HepG2 (cell line): ENCODE data around the gene DAB1. TPM values are rescaled to one million over a fixed set of nuclear protein-coding genes. Genes with fewer than 3 reads are reported as not detected.

Experiments
- ATAC-seq: fragments of 200-7000 bp; cut with Tn5 transposase; 3 replicates; pipeline ENCODE4 v1.9.1; 2020; ENCODE audit warnings: mild to moderate bottlenecking, moderate library complexity
- BruUV-seq: library from RNA; stranded (reverse); fragments of 400-500 nt; replicated peaks from 2 replicates; lab custom pipeline; 2021; lab: Mats Ljungman, UMichigan
- CTCF ChIA-PET: fragments of 300-600 bp; formaldehyde crosslinking; extraction: SDS; loops from one replicate; lab custom pipeline; 2021; ENCODE audit warnings: low total read pairs, inconsistent platforms, low intra/inter-chr PET ratio; lab: Yijun Ruan, JAX
- POLR2A ChIA-PET: fragments of 350-600 bp; sonication (Branson Sonifier 250); formaldehyde crosslinking; loops from one replicate; lab custom pipeline; 2020; ENCODE audit warnings: antibody characterized with exemption, inconsistent platforms; lab: Yijun Ruan, JAX
- DNase-seq: peaks from one replicate; pipeline ENCODE4 v3.0.0-alpha.2; 2015; ENCODE audit warnings: low spot score
- FAIRE-seq: peaks from 3 replicates; lab custom pipeline; 2011; peaks lifted over from hg19 to GRCh38; lab: Jason Lieb, UNC
- H2AFZ ChIP-seq: one replicate; pipeline ENCODE4 v1.6.1; 2011; ENCODE audit warnings: low read length, inconsistent platforms
- H3K27ac ChIP-seq: fragments of 300-600 bp; 3 replicates; pipeline ENCODE4 v1.8.0; 2011; ENCODE audit warnings: mixed run types, mild to moderate bottlenecking, mixed read lengths, low read length, inconsistent platforms; ENCODE audit not compliant: insufficient read depth; ENCODE audit errors: extremely low read length
- H3K27me3 ChIP-seq, 2 experiments: fragments of 200-600 bp in 1 of 2; 2 replicates in 1 of 2; 3 replicates in 1 of 2; pipeline versions ENCODE4 v1.6.0 to v1.8.0; 2011; ENCODE audit warnings: low read length in 2 of 2, mild to moderate bottlenecking in 2 of 2, moderate library complexity in 2 of 2, inconsistent platforms in 1 of 2; ENCODE audit not compliant: insufficient read depth in 2 of 2, control insufficient read depth in 1 of 2
- H3K36me3 ChIP-seq, 2 experiments: fragments of 200-600 bp in 1 of 2; replicated peaks in 1 of 2; 2 replicates in 1 of 2; 3 replicates in 1 of 2; pipeline versions ENCODE4 v1.5.1 to v1.8.0; 2011; ENCODE audit warnings: low read length in 2 of 2, inconsistent platforms in 1 of 2; ENCODE audit not compliant: insufficient read depth in 2 of 2, control insufficient read depth in 1 of 2
- H3K4me1 ChIP-seq: 2 replicates; pipeline ENCODE4 v1.5.1; 2012; ENCODE audit warnings: low read length, inconsistent platforms; ENCODE audit not compliant: insufficient read depth
- H3K4me2 ChIP-seq: 2 replicates; pipeline ENCODE4 v1.6.0; 2011; ENCODE audit warnings: low read depth, low read length, inconsistent platforms
- H3K4me3 ChIP-seq, 3 experiments: fragments of 200-600 bp in 1 of 3; sonication (generic), shearing (Covaris generic) in 1 of 3; replicated peaks in 1 of 3; 2 replicates each; pipeline ENCODE4 v1.5.1; 2011 to 2016; ENCODE audit warnings: low read length in 3 of 3, inconsistent platforms in 2 of 3, low read depth in 2 of 3, mild to moderate bottlenecking in 2 of 3, control low read depth in 1 of 3, mixed read lengths in 1 of 3; ENCODE audit not compliant: insufficient read depth in 1 of 3
- H3K79me2 ChIP-seq: one replicate; pipeline ENCODE4 v1.6.1; 2011; ENCODE audit warnings: low read length, inconsistent platforms; ENCODE audit not compliant: insufficient read depth
- H3K9ac ChIP-seq: 2 replicates; pipeline ENCODE4 v1.6.0; 2011; ENCODE audit warnings: mild to moderate bottlenecking, low read depth, low read length, inconsistent platforms; ENCODE audit not compliant: insufficient read depth
- H3K9me3 ChIP-seq: 2 replicates; pipeline ENCODE4 v1.5.1; 2012; ENCODE audit warnings: mild to moderate bottlenecking, low read length
- H4K20me1 ChIP-seq: 2 replicates; pipeline ENCODE4 v1.6.0; 2011; ENCODE audit warnings: inconsistent platforms, mild to moderate bottlenecking, low read length, moderate library complexity; ENCODE audit not compliant: insufficient read depth
- FOXK1 ChIP-seq: sonication (generic); formaldehyde crosslinking; IDR thresholded peaks from 2 replicates; pipeline ENCODE4 v1.4.0; 2020; ENCODE audit warnings: low read depth, missing genetic modification reagents, borderline replicate concordance
- FOXP1 ChIP-seq, 2 experiments: fragments of 450-650 bp in 1 of 2; IDR thresholded peaks; 2 replicates each; pipeline ENCODE4 v1.6.1; 2017 to 2018; ENCODE audit warnings: antibody characterized with exemption in 1 of 2
- GABPB1 ChIP-seq: IDR thresholded peaks from 2 replicates; pipeline ENCODE4 v1.6.1; 2016; ENCODE audit warnings: mild to moderate bottlenecking, missing genetic modification reagents, moderate library complexity, missing compliant biosample characterization
- HNRNPLL ChIP-seq: fragments of 200-400 bp; formaldehyde crosslinking; IDR thresholded peaks from 2 replicates; pipeline ENCODE4 v1.6.1; 2017; ENCODE audit warnings: mild to moderate bottlenecking, low read depth, low read length; ENCODE audit not compliant: poor library complexity, severe bottlenecking
- KLF13 ChIP-seq: sonication (generic); formaldehyde crosslinking; IDR thresholded peaks from 2 replicates; pipeline ENCODE4 v1.4.0; 2020; ENCODE audit warnings: mild to moderate bottlenecking, missing genetic modification reagents
- MAZ ChIP-seq, 2 experiments: sonication (generic) in 1 of 2; formaldehyde crosslinking in 1 of 2; IDR thresholded peaks; 2 replicates each; pipeline versions ENCODE4 v1.5.0 to v1.6.1; 2012 to 2020; ENCODE audit warnings: low read depth in 2 of 2, mild to moderate bottlenecking in 2 of 2, borderline replicate concordance in 1 of 2, improper control_type of control experiment in 1 of 2, low read length in 1 of 2, missing genetic modification reagents in 1 of 2, moderate library complexity in 1 of 2
- NAIF1 ChIP-seq: sonication (generic); formaldehyde crosslinking; IDR thresholded peaks from 2 replicates; pipeline ENCODE4 v1.5.0; 2020; ENCODE audit warnings: mild to moderate bottlenecking, missing genetic modification reagents, borderline replicate concordance
- NRL ChIP-seq: sonication (generic); formaldehyde crosslinking; IDR thresholded peaks from 2 replicates; pipeline ENCODE4 v1.5.0; 2020; ENCODE audit warnings: missing genetic modification reagents, mild to moderate bottlenecking, moderate library complexity, borderline replicate concordance
- PAXIP1 ChIP-seq: sonication (generic); formaldehyde crosslinking; conservative IDR thresholded peaks from 2 replicates; pipeline ENCODE4 v1.4.0; 2020; ENCODE audit warnings: mild to moderate bottlenecking, missing genetic modification reagents, moderate library complexity
- SNAI1 ChIP-seq: sonication (generic); formaldehyde crosslinking; IDR thresholded peaks from 2 replicates; pipeline ENCODE4 v1.5.0; 2020; ENCODE audit warnings: mild to moderate bottlenecking, missing genetic modification reagents, borderline replicate concordance
- TEAD3 ChIP-seq: optimal IDR thresholded peaks from 2 replicates; pipeline ENCODE3; 2016; ENCODE audit warnings: borderline replicate concordance
- THAP7 ChIP-seq: sonication (generic); formaldehyde crosslinking; IDR thresholded peaks from 2 replicates; pipeline ENCODE4 v1.8.1; 2023; ENCODE audit warnings: mild to moderate bottlenecking, missing genetic modification reagents
- ZFP36L1 ChIP-seq: sonication (generic); formaldehyde crosslinking; IDR thresholded peaks from 2 replicates; pipeline ENCODE4 v1.8.0; 2022; ENCODE audit warnings: mild to moderate bottlenecking, missing genetic modification reagents, moderate library complexity
- ZNF326 ChIP-seq: sonication (generic); formaldehyde crosslinking; IDR thresholded peaks from 2 replicates; pipeline ENCODE4 v1.4.0; 2020; ENCODE audit warnings: missing genetic modification reagents, borderline replicate concordance
- ZNF576 ChIP-seq: sonication (generic); formaldehyde crosslinking; IDR thresholded peaks from 2 replicates; pipeline ENCODE4 v1.4.0; 2020; ENCODE audit warnings: mild to moderate bottlenecking, missing genetic modification reagents
- ZNF639 ChIP-seq: conservative IDR thresholded peaks from 2 replicates; pipeline ENCODE4 v1.6.1; 2018; ENCODE audit warnings: missing genetic modification reagents
- WGBS: methylation state at CpG from one replicate; pipeline ENCODE4 v1.1.6; 2017; ENCODE audit warnings: low lambda C conversion rate; 5-methylcytosine and 5-hydroxymethylcytosine counted together
- in situ Hi-C: cut with HindIII; loops from 2 replicates; pipeline ENCODE4 v1.10.0; 2017; ENCODE audit warnings: low pct_unique_long_range_greater_than_20kb; ENCODE audit not compliant: extremely low pct_ligation_motif_present
- intact Hi-C: fragments of 100-400 bp; cut with micrococcal nuclease; formaldehyde crosslinking; loops from one replicate; pipeline ENCODE4 v1.10.0; 2022; ENCODE audit not compliant: unreplicated experiment
- polyA plus RNA-seq, 8 experiments: library from polyadenylated mRNA; depleted of rRNA in 3 of 8; stranded (reverse) in 7 of 8; unstranded in 1 of 8; fragments of >200 nt; fragmentation: Illumina TruSeq in 4 of 8; extraction: Trizol in 4 of 8; gene quantifications; 2 replicates each; pipeline versions ENCODE4 v1.2.1 to v1.2.3, GENCODE V29; 2011 to 2016; ENCODE audit warnings: low read depth in 4 of 8, missing spikeins in 1 of 8, mixed read lengths in 1 of 8; ENCODE audit not compliant: insufficient read depth in 1 of 8
- total RNA-seq, 5 experiments: library from RNA; depleted of rRNA; stranded (reverse); fragments of >200 nt; fragmentation: Illumina TruSeq; extraction: Trizol; gene quantifications; 2 replicates each; pipeline ENCODE4 v1.2.3, GENCODE V29; 2016; ENCODE audit warnings: low read depth in 1 of 5

DAB1 gene
- total and polyA plus RNA-seq, 2 of the 13 experiments (the other 11 are each of a cell fraction or from before 2014, with no cell fraction given): 0.04 to 0.13 TPM

- H3K9me3 ChIP-seq: no peaks in the 10 kb centered on the region
- H3K36me3 ChIP-seq: no peaks in the 10 kb centered on the region
- H3K4me2 ChIP-seq: peak overlapping the region; percentile 77
- H3K4me1 ChIP-seq: peaks cover 18% of the 10 kb centered on the region
- H3K27me3 ChIP-seq: peaks cover 9 to 51% of the 10 kb centered on the region in 2 experiments
- no peak overlapping the region for H3K27ac ChIP-seq
- 2% methylated on average over 38 of the region's 63 CpGs for WGBS
- no TSS peak for BruUV-seq
- in situ Hi-C loops (loop anchor here (10.0 kb wide), 1 partner anchor 620 kb away; no protein-coding TSS in a partner anchor), intact Hi-C loops (loop anchor here (5.0 to 10.0 kb wide), 2 partner anchors 70 to 348 kb away; no protein-coding TSS in a partner anchor)
- no peaks in the 10 kb centered on the region for H3K79me2 ChIP-seq
- FAIRE-seq (no peak), ATAC-seq (peak; percentile 81), DNase-seq (peak; percentile 9)
- ChIA-PET CTCF (interaction anchor here (0.7 to 1.2 kb wide), 2 partner anchors 622 to 739 kb away, joined by 3 to 4 read pairs; no protein-coding TSS in a partner anchor), POLR2A (interaction anchor here (0.5 kb wide), 1 partner anchor 41 kb away, joined by 3 read pairs; no protein-coding TSS in a partner anchor)
- peak overlapping the region; percentile 34 to 62 (median 45) for H3K4me3 ChIP-seq
- no peak overlapping the region for H2AFZ ChIP-seq
- H3K9ac ChIP-seq: no peak overlapping the region
- no peaks in the 10 kb centered on the region for H4K20me1 ChIP-seq
- peak; percentile 50; the same call in 1 of the 2 replicates for TF ChIP-seq NRL (CRISPR knock-in tag)
- TF ChIP-seq GABPB1: no peak; the same call in 1 of the 2 replicates
- no peak for TF ChIP-seq PAXIP1 (CRISPR knock-in tag)
- TF ChIP-seq TEAD3: peak; percentile 11
- no peak for TF ChIP-seq NAIF1 (CRISPR knock-in tag)
- TF ChIP-seq ZFP36L1 (CRISPR knock-in tag): no peak
- no peak for TF ChIP-seq KLF13
- TF ChIP-seq MAZ (IDR thresholded peaks at IDR 0.05; ENCODE audit: borderline replicate concordance, low read depth, low read length): 0 out of 2 replicates have a peak, but pooled peaks have one; percentile 43
- no peak for TF ChIP-seq MAZ (CRISPR knock-in tag; IDR thresholded peaks at IDR 0.05; ENCODE audit: low read depth)
- TF ChIP-seq SNAI1: no peak
- no peak for TF ChIP-seq ZNF576 (CRISPR knock-in tag)
- no peak for TF ChIP-seq ZNF639
- no peak for TF ChIP-seq FOXP1 (IDR thresholded peaks at IDR 0.05)
- TF ChIP-seq FOXP1 (CRISPR knock-in tag; IDR thresholded peaks at IDR 0.05): no peak
- TF ChIP-seq HNRNPLL: peak; percentile 85
- no peak for TF ChIP-seq ZNF326 (CRISPR knock-in tag)
- no peak for TF ChIP-seq THAP7 (CRISPR knock-in tag)
- 0 out of 2 replicates have a peak, but pooled peaks have one; percentile 29 for TF ChIP-seq FOXK1 (CRISPR knock-in tag)
These were observed 569 bp upstream of the DAB1 start for GRCh38 chr1:57424231-57425027.
